ENCODE measurements around the gene CFAP91. TPM values are rescaled to one million over a fixed set of nuclear protein-coding genes. Genes with fewer than 3 reads are reported as not detected.
A peak's percentile ranks its signal among the peaks of the same experiment; 100 is the strongest.

The CFAP91 gene
- polyA plus RNA-seq, 1 donor from 2014 or later = 14.2 TPM

- Histone ChIP-seq H3K9me2 (ENCODE audit: insufficient read depth, low read length) (no peaks in the 10 kb centered on the region), H3K9me3 (ENCODE audit: low read length) (no peaks in the 10 kb centered on the region), H3K36me3 (ENCODE audit: insufficient read depth, low read length) (no peaks in the 10 kb centered on the region), H3K27ac (ENCODE audit: low read length) (no peak overlapping the region), H2AFZ (ENCODE audit: low read depth, low read length) (no peak overlapping the region), H3K79me2 (replicated peaks; ENCODE audit: insufficient read depth, low read length) (peaks cover 15% of the 10 kb centered on the region), H3K4me2 (ENCODE audit: low read length) (peak overlapping the region; percentile 76), H4K20me1 (ENCODE audit: insufficient read depth) (no peaks in the 10 kb centered on the region), H3K9ac (ENCODE audit: low read length) (no peak overlapping the region), H3F3A (ENCODE audit: insufficient read depth, low read length, poor library complexity, severe bottlenecking) (no peaks in the 10 kb centered on the region), H3K27me3 (ENCODE audit: insufficient read depth, low read depth, low read length) (no peaks in the 10 kb centered on the region), H3K4me3 (ENCODE audit: low read length) (peak overlapping the region; percentile 79)
- TF ChIP-seq CTCF (IDR thresholded peaks at IDR 0.05; ENCODE audit: poor library complexity, severe bottlenecking) (no peak), EP300 (conservative IDR thresholded peaks at IDR 0.05; ENCODE audit: poor library complexity, severe bottlenecking) (no peak), SMC3 (conservative IDR thresholded peaks at IDR 0.05; ENCODE audit: poor library complexity) (no peak), EZH2 (IDR thresholded peaks at IDR 0.05; ENCODE audit: borderline replicate concordance, insufficient read depth, low read length, poor library complexity, severe bottlenecking) (no peak), RAD21 (conservative IDR thresholded peaks at IDR 0.05) (no peak), TAF1 (IDR thresholded peaks at IDR 0.05; ENCODE audit: low read depth) (no peak), POLR2AphosphoS5 (IDR thresholded peaks at IDR 0.05) (no peak)
- TF ChIP-seq, protein P1, sequence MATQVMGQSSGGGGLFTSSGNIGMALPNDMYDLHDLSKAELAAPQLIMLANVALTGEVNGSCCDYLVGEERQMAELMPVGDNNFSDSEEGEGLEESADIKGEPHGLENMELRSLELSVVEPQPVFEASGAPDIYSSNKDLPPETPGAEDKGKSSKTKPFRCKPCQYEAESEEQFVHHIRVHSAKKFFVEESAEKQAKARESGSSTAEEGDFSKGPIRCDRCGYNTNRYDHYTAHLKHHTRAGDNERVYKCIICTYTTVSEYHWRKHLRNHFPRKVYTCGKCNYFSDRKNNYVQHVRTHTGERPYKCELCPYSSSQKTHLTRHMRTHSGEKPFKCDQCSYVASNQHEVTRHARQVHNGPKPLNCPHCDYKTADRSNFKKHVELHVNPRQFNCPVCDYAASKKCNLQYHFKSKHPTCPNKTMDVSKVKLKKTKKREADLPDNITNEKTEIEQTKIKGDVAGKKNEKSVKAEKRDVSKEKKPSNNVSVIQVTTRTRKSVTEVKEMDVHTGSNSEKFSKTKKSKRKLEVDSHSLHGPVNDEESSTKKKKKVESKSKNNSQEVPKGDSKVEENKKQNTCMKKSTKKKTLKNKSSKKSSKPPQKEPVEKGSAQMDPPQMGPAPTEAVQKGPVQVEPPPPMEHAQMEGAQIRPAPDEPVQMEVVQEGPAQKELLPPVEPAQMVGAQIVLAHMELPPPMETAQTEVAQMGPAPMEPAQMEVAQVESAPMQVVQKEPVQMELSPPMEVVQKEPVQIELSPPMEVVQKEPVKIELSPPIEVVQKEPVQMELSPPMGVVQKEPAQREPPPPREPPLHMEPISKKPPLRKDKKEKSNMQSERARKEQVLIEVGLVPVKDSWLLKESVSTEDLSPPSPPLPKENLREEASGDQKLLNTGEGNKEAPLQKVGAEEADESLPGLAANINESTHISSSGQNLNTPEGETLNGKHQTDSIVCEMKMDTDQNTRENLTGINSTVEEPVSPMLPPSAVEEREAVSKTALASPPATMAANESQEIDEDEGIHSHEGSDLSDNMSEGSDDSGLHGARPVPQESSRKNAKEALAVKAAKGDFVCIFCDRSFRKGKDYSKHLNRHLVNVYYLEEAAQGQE (IDR thresholded peaks at IDR 0.05; ENCODE audit: borderline replicate concordance) = no peak
These were observed 27.5 kb upstream of the CFAP91 start for GRCh38 chr3:119675188-119675874.

- H3K4me3 ChIP-seq (ENCODE audit: low read length) = peak overlapping the region; percentile 79
- no peaks in the 10 kb centered on the region for H3F3A ChIP-seq (ENCODE audit: insufficient read depth, low read length, poor library complexity, severe bottlenecking)
- H2AFZ ChIP-seq (ENCODE audit: low read depth, low read length) = no peak overlapping the region
- peak overlapping the region; percentile 67 for H3K9ac ChIP-seq (ENCODE audit: low read length)
- H3K79me2 ChIP-seq (replicated peaks; ENCODE audit: insufficient read depth, low read length) = peaks cover 15% of the 10 kb centered on the region
- H3K9me3 ChIP-seq (ENCODE audit: low read length) = no peaks in the 10 kb centered on the region
- H3K36me3 ChIP-seq (ENCODE audit: insufficient read depth, low read length) = no peaks in the 10 kb centered on the region
- no peaks in the 10 kb centered on the region for H4K20me1 ChIP-seq (ENCODE audit: insufficient read depth)
- H3K27ac ChIP-seq (ENCODE audit: low read length) = no peak overlapping the region
- no peak for TF ChIP-seq TAF1 (IDR thresholded peaks at IDR 0.05; ENCODE audit: low read depth)
- TF ChIP-seq POLR2AphosphoS5 (IDR thresholded peaks at IDR 0.05) = no peak
- no peak for TF ChIP-seq MXI1 (conservative IDR thresholded peaks at IDR 0.05; ENCODE audit: poor library complexity, severe bottlenecking)
- TF ChIP-seq EP300 (conservative IDR thresholded peaks at IDR 0.05; ENCODE audit: poor library complexity, severe bottlenecking) = no peak
- TF ChIP-seq EZH2 (IDR thresholded peaks at IDR 0.05; ENCODE audit: borderline replicate concordance, insufficient read depth, low read length, poor library complexity, severe bottlenecking) = no peak
- no peak for TF ChIP-seq RAD21 (conservative IDR thresholded peaks at IDR 0.05)
- TF ChIP-seq, protein P1 (IDR thresholded peaks at IDR 0.05; ENCODE audit: borderline replicate concordance) = no peak
- no peak for TF ChIP-seq SMC3 (conservative IDR thresholded peaks at IDR 0.05; ENCODE audit: poor library complexity)
- TF ChIP-seq CTCF (IDR thresholded peaks at IDR 0.05; ENCODE audit: poor library complexity, severe bottlenecking) = no peak
- no peaks in the 10 kb centered on the region for H3K9me2 ChIP-seq (ENCODE audit: insufficient read depth, low read length)
- no peaks in the 10 kb centered on the region for H3K27me3 ChIP-seq (ENCODE audit: insufficient read depth, low read depth, low read length)
- H3K4me2 ChIP-seq (ENCODE audit: low read length) = peak overlapping the region; percentile 76
These were observed 26.8 kb upstream of the CFAP91 start for GRCh38 chr3:119676020-119676419.
